HEK293T (cell line): ENCODE data around the gene STK24.

Source experiments
- CTCF ChIA-PET: fragments of 350-600 bp; formaldehyde crosslinking; extraction: SDS; loops from one replicate; lab custom pipeline; 2021; ENCODE audit warnings: antibody characterized with exemption, inconsistent platforms; lab: Yijun Ruan, JAX
- POLR2A ChIA-PET: fragments of 350-600 bp; formaldehyde crosslinking; extraction: SDS; loops from one replicate; lab custom pipeline; 2020; ENCODE audit warnings: antibody characterized with exemption, inconsistent platforms; lab: Yijun Ruan, JAX
- DNase-seq: peaks from one replicate; pipeline ENCODE4 v3.0.0; 2012; ENCODE audit warnings: mixed read lengths; ENCODE audit errors: extremely low spot score
- CTBP1 ChIP-seq: fragments of 450-650 bp; IDR thresholded peaks from 2 replicates; pipeline ENCODE4 v1.6.1; 2016; ENCODE audit warnings: borderline replicate concordance
- ELF4 ChIP-seq: fragments of 450-650 bp; IDR thresholded peaks from 2 replicates; pipeline ENCODE4 v1.6.1; 2017; ENCODE audit warnings: antibody characterized with exemption

STK24 gene

DNA sequence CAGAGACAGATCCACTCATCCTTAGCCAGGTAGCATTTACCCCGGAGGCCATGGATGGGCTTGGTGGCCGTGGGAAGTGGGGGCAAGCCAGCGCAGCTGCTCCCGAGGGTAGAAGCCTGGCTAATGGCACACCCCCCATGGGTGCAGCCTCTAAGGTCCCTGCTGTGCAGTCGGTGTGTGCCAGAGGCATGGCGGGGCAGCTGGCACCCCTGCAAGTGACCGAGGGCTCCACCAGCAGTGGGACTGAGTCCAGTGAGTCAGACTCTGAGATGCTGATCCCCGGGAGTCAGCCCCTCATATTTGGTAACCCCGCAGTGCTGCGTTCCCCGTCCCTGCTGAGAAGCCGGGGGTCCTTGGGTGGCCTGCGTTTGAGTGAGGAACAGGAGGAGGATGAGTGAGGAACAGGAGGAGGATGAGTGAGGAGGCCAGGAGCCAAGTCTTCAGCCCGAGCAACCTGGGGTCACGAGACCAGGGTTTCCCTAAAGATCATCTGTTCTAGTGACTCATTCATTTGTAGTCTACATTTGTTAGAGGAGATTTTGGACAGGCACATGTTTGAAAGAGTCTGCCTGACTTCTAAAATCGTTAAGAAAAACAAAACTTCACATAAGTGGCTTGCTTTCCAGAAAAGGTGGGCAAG, 180.7 kb downstream of the STK24 start:
- no peak for DNase-seq
- CTCF ChIA-PET: no interaction called here
- POLR2A ChIA-PET: no interaction called here
- TF ChIP-seq ELF4 (no peak), CTBP1 (no peak)
